ENCODE data around the gene DKK3.

The DKK3 gene

DNA sequence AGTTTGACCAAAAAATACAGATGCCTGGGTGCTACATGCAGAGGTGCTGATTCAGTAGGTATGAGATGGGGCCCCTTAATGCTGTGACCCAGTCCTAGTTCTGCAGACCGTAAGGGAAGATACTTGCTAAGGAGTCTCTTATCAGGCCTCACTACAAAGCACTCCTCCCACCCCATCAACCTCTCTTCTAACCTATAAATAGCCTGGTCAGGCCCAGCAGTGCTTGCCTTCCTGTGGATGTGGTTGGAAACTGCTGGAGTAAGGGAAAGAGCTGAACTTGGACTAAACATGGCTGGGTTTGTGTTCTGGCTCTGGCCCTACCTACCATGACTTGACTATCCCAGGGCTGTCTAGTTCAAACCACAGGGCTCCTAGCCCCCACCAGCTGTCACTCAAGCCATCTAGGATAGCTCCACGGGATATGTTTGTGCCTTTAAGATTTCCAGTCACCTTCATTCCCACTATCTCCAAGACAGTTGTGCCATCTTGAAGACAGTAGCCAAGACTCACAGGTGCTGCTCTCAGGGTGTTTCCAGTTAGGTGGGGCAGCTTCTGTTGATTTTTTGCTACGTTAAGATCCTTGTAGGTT is 9.5 kb upstream of the DKK3 start:
- no peak overlapping the region for H3K4me3 Mint-ChIP-seq
- peaks cover 12% of the 10 kb centered on the region for H3K9me3 Mint-ChIP-seq
- H3K36me3 Mint-ChIP-seq (ENCODE audit: low read depth) = no peaks in the 10 kb centered on the region
- peaks cover 33% of the 10 kb centered on the region for H3K4me1 Mint-ChIP-seq
- H3K27ac Mint-ChIP-seq = no peak overlapping the region
- TF ChIP-seq, protein P1, sequence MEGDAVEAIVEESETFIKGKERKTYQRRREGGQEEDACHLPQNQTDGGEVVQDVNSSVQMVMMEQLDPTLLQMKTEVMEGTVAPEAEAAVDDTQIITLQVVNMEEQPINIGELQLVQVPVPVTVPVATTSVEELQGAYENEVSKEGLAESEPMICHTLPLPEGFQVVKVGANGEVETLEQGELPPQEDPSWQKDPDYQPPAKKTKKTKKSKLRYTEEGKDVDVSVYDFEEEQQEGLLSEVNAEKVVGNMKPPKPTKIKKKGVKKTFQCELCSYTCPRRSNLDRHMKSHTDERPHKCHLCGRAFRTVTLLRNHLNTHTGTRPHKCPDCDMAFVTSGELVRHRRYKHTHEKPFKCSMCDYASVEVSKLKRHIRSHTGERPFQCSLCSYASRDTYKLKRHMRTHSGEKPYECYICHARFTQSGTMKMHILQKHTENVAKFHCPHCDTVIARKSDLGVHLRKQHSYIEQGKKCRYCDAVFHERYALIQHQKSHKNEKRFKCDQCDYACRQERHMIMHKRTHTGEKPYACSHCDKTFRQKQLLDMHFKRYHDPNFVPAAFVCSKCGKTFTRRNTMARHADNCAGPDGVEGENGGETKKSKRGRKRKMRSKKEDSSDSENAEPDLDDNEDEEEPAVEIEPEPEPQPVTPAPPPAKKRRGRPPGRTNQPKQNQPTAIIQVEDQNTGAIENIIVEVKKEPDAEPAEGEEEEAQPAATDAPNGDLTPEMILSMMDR (IDR thresholded peaks at IDR 0.05; ENCODE audit: unreplicated experiment in 3 of 3) = no peak
- peaks cover 10% of the 10 kb centered on the region for H3K27me3 Mint-ChIP-seq (ENCODE audit: low read depth)

- no peaks in the 10 kb centered on the region for H3K36me3 Mint-ChIP-seq (ENCODE audit: low read depth)
- H3K27me3 Mint-ChIP-seq (ENCODE audit: low read depth) = peaks cover 7% of the 10 kb centered on the region
- peaks cover 6% of the 10 kb centered on the region for H3K9me3 Mint-ChIP-seq
- H3K4me1 Mint-ChIP-seq = peaks cover 33% of the 10 kb centered on the region
- TF ChIP-seq, protein P1 (IDR thresholded peaks at IDR 0.05; ENCODE audit: unreplicated experiment in 3 of 3) = no peak
- peak overlapping the region in 1 of 3 experiments; percentile 14 for H3K27ac Mint-ChIP-seq
- no peak overlapping the region for H3K4me3 Mint-ChIP-seq
These were observed 8.8 kb upstream of the DKK3 start for GRCh38 chr11:12017243-12017678.

- H3K4me3 Mint-ChIP-seq = no peak overlapping the region
- H3K4me1 Mint-ChIP-seq = peaks cover 33% of the 10 kb centered on the region
These were observed 7.8 kb upstream of the DKK3 start for GRCh38 chr11:12016246-12016645.

GRCh38 chr11:12015486-12015885 is 7.1 kb upstream of the DKK3 start:
- Mint-ChIP-seq H3K27ac (no peak overlapping the region), H3K9me3 (no peaks in the 10 kb centered on the region), H3K36me3 (ENCODE audit: low read depth) (no peaks in the 10 kb centered on the region), H3K4me3 (no peak overlapping the region), H3K27me3 (ENCODE audit: low read depth) (peaks cover 18% of the 10 kb centered on the region), H3K4me1 (peaks cover 33% of the 10 kb centered on the region)
- TF ChIP-seq, protein P1 (IDR thresholded peaks at IDR 0.05; ENCODE audit: unreplicated experiment in 3 of 3) = no peak

More at GRCh38 chr11:12016246-12016645, 7.8 kb upstream of the DKK3 start:
- Mint-ChIP-seq H3K27ac (peak overlapping the region in 1 of 3 experiments; percentile 4), H3K9me3 (no peaks in the 10 kb centered on the region), H3K27me3 (ENCODE audit: low read depth) (peaks cover 11% of the 10 kb centered on the region), H3K36me3 (ENCODE audit: low read depth) (no peaks in the 10 kb centered on the region)
- TF ChIP-seq, protein P1 (IDR thresholded peaks at IDR 0.05; ENCODE audit: unreplicated experiment in 3 of 3) = no peak

GRCh38 chr11:12013781-12014180 is 5.4 kb upstream of the DKK3 start:
- TF ChIP-seq, protein P1 (IDR thresholded peaks at IDR 0.05; ENCODE audit: unreplicated experiment in 3 of 3) = no peak
- H3K9me3 Mint-ChIP-seq = no peaks in the 10 kb centered on the region
- peaks cover 18% of the 10 kb centered on the region for H3K4me1 Mint-ChIP-seq
- H3K27me3 Mint-ChIP-seq (ENCODE audit: low read depth) = peaks cover 31% of the 10 kb centered on the region
- no peak overlapping the region for H3K27ac Mint-ChIP-seq
- no peak overlapping the region for H3K4me3 Mint-ChIP-seq
- no peaks in the 10 kb centered on the region for H3K36me3 Mint-ChIP-seq (ENCODE audit: low read depth)

Measured in nephron (organoid).